ENCODE results near the gene GINS2. TPM values are rescaled to one million over a fixed set of nuclear protein-coding genes. Genes with fewer than 3 reads are reported as not detected.

Gene GINS2
- total RNA-seq, 2 experiments from 2014 or later, result 74.3 to 142 TPM

GRCh38 chr16:85679870-85680269 lies 8.9 kb downstream of the GINS2 start:
- H3K79me2 ChIP-seq (ENCODE audit: insufficient read depth, low read depth, low read length), result peaks cover 20% of the 10 kb centered on the region
- H3K36me3 ChIP-seq (ENCODE audit: insufficient read depth, low read length), result peaks cover 100% of the 10 kb centered on the region
- H3K4me2 ChIP-seq (ENCODE audit: low read length), result no peak overlapping the region
- no peaks in the 10 kb centered on the region for H3K9me2 ChIP-seq (ENCODE audit: insufficient read depth, low read length)
- CTCF ChIA-PET (ENCODE audit: unreplicated experiment), result no interaction called here
- H4K20me1 ChIP-seq (ENCODE audit: insufficient read depth, low read length), result peaks cover 19% of the 10 kb centered on the region
- H3K9me3 ChIP-seq (ENCODE audit: low read length), result no peaks in the 10 kb centered on the region
- TF ChIP-seq CTCF (conservative IDR thresholded peaks at IDR 0.05; ENCODE audit: low read length) (no peak), EZH2phosphoT487 (IDR thresholded peaks at IDR 0.05; ENCODE audit: borderline replicate concordance, low read depth, low read length) (no peak)
- DNase-seq (ENCODE audit: low spot score), result no peak
- intact Hi-C loops (cut with micrococcal nuclease; ENCODE audit: unreplicated experiment), result loop anchor here (5.0 kb wide), 1 partner anchor 37 kb away; no protein-coding TSS in a partner anchor
- BruUV-seq (replicated peaks), result no TSS peak
- no peak overlapping the region for H2AFZ ChIP-seq (ENCODE audit: low read length)
- POLR2A ChIA-PET, result no interaction called here
- peaks cover 18% of the 10 kb centered on the region for H3K4me1 ChIP-seq (ENCODE audit: insufficient read depth, low read length, poor library complexity, severe bottlenecking)
- no peak overlapping the region for H3K4me3 ChIP-seq (ENCODE audit: low read depth, low read length, poor library complexity, severe bottlenecking)
- no peak overlapping the region for H3K27ac ChIP-seq (ENCODE audit: low read depth, low read length, poor library complexity, severe bottlenecking)

- intact Hi-C loops (cut with micrococcal nuclease; ENCODE audit: unreplicated experiment), result loop anchor here (5.0 kb wide), 1 partner anchor 38 kb away; no protein-coding TSS in a partner anchor
- Histone ChIP-seq H3K4me2 (ENCODE audit: low read length) (no peak overlapping the region), H2AFZ (ENCODE audit: low read length) (no peak overlapping the region), H4K20me1 (ENCODE audit: insufficient read depth, low read length) (peaks cover 13% of the 10 kb centered on the region), H3K4me1 (ENCODE audit: insufficient read depth, low read length, poor library complexity, severe bottlenecking) (peaks cover 7% of the 10 kb centered on the region), H3K36me3 (ENCODE audit: insufficient read depth, low read length) (peaks cover 100% of the 10 kb centered on the region), H3K4me3 (ENCODE audit: low read depth, low read length, poor library complexity, severe bottlenecking) (no peak overlapping the region), H3K9me3 (ENCODE audit: low read length) (no peaks in the 10 kb centered on the region), H3K27ac (ENCODE audit: low read depth, low read length, poor library complexity, severe bottlenecking) (no peak overlapping the region), H3K79me2 (ENCODE audit: insufficient read depth, low read depth, low read length) (peaks cover 10% of the 10 kb centered on the region; the same call in 1 of the 2 replicates), H3K9me2 (ENCODE audit: insufficient read depth, low read length) (no peaks in the 10 kb centered on the region)
- no TSS peak for BruUV-seq (replicated peaks)
- ChIA-PET CTCF (ENCODE audit: unreplicated experiment) (no interaction called here), POLR2A (interaction anchor here (0.6 to 1.6 kb wide), 3 partner anchors 10 to 587 kb away, joined by 3 to 6 read pairs (median 4); no protein-coding TSS in a partner anchor)
- DNase-seq (ENCODE audit: low spot score), result no peak
- no peak for TF ChIP-seq CTCF (conservative IDR thresholded peaks at IDR 0.05; ENCODE audit: low read length)
- TF ChIP-seq EZH2phosphoT487 (IDR thresholded peaks at IDR 0.05; ENCODE audit: borderline replicate concordance, low read depth, low read length), result no peak
Observed at GRCh38 chr16:85678821-85679220, 9.9 kb downstream of the GINS2 start.

- no peaks in the 10 kb centered on the region for H3K4me1 ChIP-seq (ENCODE audit: insufficient read depth, low read length, poor library complexity, severe bottlenecking)
- no peak overlapping the region for H3K4me3 ChIP-seq (ENCODE audit: low read depth, low read length, poor library complexity, severe bottlenecking)
- ChIA-PET POLR2A (interaction anchor here (0.8 to 2.3 kb wide), 3 partner anchors 7 to 36 kb away, joined by 3 to 9 read pairs (median 4); no protein-coding TSS in a partner anchor), CTCF (ENCODE audit: unreplicated experiment) (no interaction called here)
- no peak overlapping the region for H3K4me2 ChIP-seq (ENCODE audit: low read length)
- peaks cover 2% of the 10 kb centered on the region; the same call in 1 of the 2 replicates for H3K79me2 ChIP-seq (ENCODE audit: insufficient read depth, low read depth, low read length)
- no peak overlapping the region for H3K27ac ChIP-seq (ENCODE audit: low read depth, low read length, poor library complexity, severe bottlenecking)
- peaks cover 100% of the 10 kb centered on the region for H3K36me3 ChIP-seq (ENCODE audit: insufficient read depth, low read length)
- TF ChIP-seq CTCF (conservative IDR thresholded peaks at IDR 0.05; ENCODE audit: low read length), result no peak
- TF ChIP-seq EZH2phosphoT487 (IDR thresholded peaks at IDR 0.05; ENCODE audit: borderline replicate concordance, low read depth, low read length), result no peak
- H2AFZ ChIP-seq (ENCODE audit: low read length), result no peak overlapping the region
- H3K9me2 ChIP-seq (ENCODE audit: insufficient read depth, low read length), result no peaks in the 10 kb centered on the region
- intact Hi-C loops (cut with micrococcal nuclease; ENCODE audit: unreplicated experiment), result loop anchor here (5.0 kb wide), 1 partner anchor 39 kb away; no protein-coding TSS in a partner anchor
- BruUV-seq (replicated peaks), result no TSS peak
- H3K9me3 ChIP-seq (ENCODE audit: low read length), result no peaks in the 10 kb centered on the region
- H4K20me1 ChIP-seq (ENCODE audit: insufficient read depth, low read length), result 0 out of 2 replicates have a peak, but pooled peaks cover 9% of the 10 kb centered on the region
- DNase-seq (ENCODE audit: low spot score), result no peak
Observed at GRCh38 chr16:85678016-85678415, 10.7 kb downstream of the GINS2 start.

Measured in OCI-LY7 (cell line).